Posterior cingulate gyrus (tissue), 11 donors: Measurements from ENCODE around the gene DNAJB7.
A peak's percentile ranks its signal among the peaks of the same experiment; 100 is the strongest.
"Not testable (repeated sequence)": the region's sequence is repeated elsewhere in the genome, so short reads cannot be mapped to it uniquely, and the experiment has no call there.

Experiments used
- DNase-seq, 10 donors: peaks; one replicate each; pipeline versions ENCODE4 v3.0.0 to v3.0.0-alpha.2; 2020 to 2021; ENCODE audit warnings: mixed read lengths in 3 of 10
- intact Hi-C: fragments of 100-400 bp; cut with DNase I; formaldehyde crosslinking; loops from one replicate; pipeline ENCODE4 v1.15.1; 2023

Gene DNAJB7

GRCh38 chr22:40862013-40862412 lies at the start of gene DNAJB7:
DNAJB7 (minus strand) TSS chr22:40862113; CDS start chr22:40861994, 119 bp downstream.
- intact Hi-C loops, result no loop called here
- DNase-seq, result no peak

- intact Hi-C loops, result no loop called here
- DNase-seq, result no peak
These were observed 47.0 kb upstream of the DNAJB7 start for GRCh38 chr22:40908895-40909294.

GRCh38 chr22:40904101-40904500 lies 42.2 kb upstream of the DNAJB7 start:
- intact Hi-C loops, result no loop called here

GRCh38 chr22:40898850-40899357 lies 37.0 kb upstream of the DNAJB7 start:
- no peak for DNase-seq
- intact Hi-C loops, result loop anchor here (10.0 kb wide), 2 partner anchors 84 to 244 kb away; partner anchors contain the start of gene SLC25A17

More at GRCh38 chr22:40904101-40904500, 42.2 kb upstream of the DNAJB7 start:
- no peak for DNase-seq

GRCh38 chr22:40894417-40894816 lies 32.5 kb upstream of the DNAJB7 start:
- intact Hi-C loops, result loop anchor here (10.0 kb wide), 2 partner anchors 80 to 240 kb away; partner anchors contain the start of gene SLC25A17
- no peak for DNase-seq

- DNase-seq, result no peak
- intact Hi-C loops, result loop anchor here (10.0 kb wide), 2 partner anchors 76 to 236 kb away; partner anchors contain the start of gene SLC25A17
These were observed 29.0 kb upstream of the DNAJB7 start for GRCh38 chr22:40890881-40891280.

GRCh38 chr22:40889116-40889515 lies 27.2 kb upstream of the DNAJB7 start:
- DNase-seq, result no peak
- intact Hi-C loops, result no loop called here

GRCh38 chr22:40878922-40879321 lies 17.0 kb upstream of the DNAJB7 start:
- no peak for DNase-seq
- intact Hi-C loops, result no loop called here

- no peak for DNase-seq
- intact Hi-C loops, result no loop called here
These were observed 15.6 kb upstream of the DNAJB7 start for GRCh38 chr22:40877488-40877887.

- intact Hi-C loops, result no loop called here
- DNase-seq, result no peak
These were observed 15.0 kb upstream of the DNAJB7 start for GRCh38 chr22:40876907-40877306.

- DNase-seq, result no peak
- intact Hi-C loops, result no loop called here
These were observed 13.2 kb upstream of the DNAJB7 start for GRCh38 chr22:40875111-40875510.

GRCh38 chr22:40874016-40874415 lies 12.1 kb upstream of the DNAJB7 start:
- DNase-seq, result no peak
- intact Hi-C loops, result no loop called here

- not testable (repeated sequence) for DNase-seq
These were observed 6.5 kb upstream of the DNAJB7 start for GRCh38 chr22:40868379-40868778.

GRCh38 chr22:40867109-40867508 lies 5.2 kb upstream of the DNAJB7 start:
- intact Hi-C loops, result no loop called here

More at GRCh38 chr22:40868379-40868778, 6.5 kb upstream of the DNAJB7 start:
- intact Hi-C loops, result not testable (repeated sequence)

GRCh38 chr22:40862537-40862936 lies 624 bp upstream of the DNAJB7 start:
- DNase-seq, result no peak
- intact Hi-C loops, result no loop called here

More at GRCh38 chr22:40867109-40867508, 5.2 kb upstream of the DNAJB7 start:
- no peak for DNase-seq

- intact Hi-C loops, result loop anchor here (2.0 kb wide), 1 partner anchor 39 kb away; the partner anchor contains the start of gene SLC25A17
- DNase-seq, result no peak
These were observed 4.5 kb downstream of the DNAJB7 start for GRCh38 chr22:40857309-40857855.

- DNase-seq, result peak; percentile 93 to 99 (median 96)
- intact Hi-C loops, result loop anchor here (2.0 kb wide), 1 partner anchor 38 kb away; the partner anchor contains the start of gene SLC25A17
These were observed 5.2 kb downstream of the DNAJB7 start, which contains the start of the genes ST13 and XPNPEP3 for GRCh38 chr22:40856513-40857308. ST13 (minus strand) TSS chr22:40856639; CDS start chr22:40856540, 99 bp downstream. XPNPEP3 (plus strand) TSS chr22:40857148; CDS start chr22:40857182, 34 bp downstream.

GRCh38 chr22:40855979-40856512 lies 5.9 kb downstream of the DNAJB7 start:
- intact Hi-C loops, result loop anchor here (2.0 kb wide), 1 partner anchor 37 kb away; the partner anchor contains the start of gene SLC25A17
- DNase-seq, result peak in 4 of 10 donors; percentile 10 to 83 (median 45)

- no peak for DNase-seq
- intact Hi-C loops, result no loop called here
These were observed 6.6 kb downstream of the DNAJB7 start for GRCh38 chr22:40855071-40855978.

- intact Hi-C loops, result no loop called here
These were observed 8.0 kb downstream of the DNAJB7 start for GRCh38 chr22:40853961-40854360.

More at GRCh38 chr22:40853961-40854360, 8.0 kb downstream of the DNAJB7 start:
- no peak for DNase-seq
